SH-SY5Y (cell line): ENCODE measurements around the gene SAMD4B.

Experiments used
- GATA2 ChIP-seq: IDR thresholded peaks from 2 replicates; pipeline ENCODE4 v1.6.1; 2011; ENCODE audit warnings: mild to moderate bottlenecking, low read depth, low read length
- GATA3 ChIP-seq: IDR thresholded peaks from 2 replicates; pipeline ENCODE4 v1.6.1; 2011; ENCODE audit warnings: low read depth, mild to moderate bottlenecking, low read length, moderate library complexity

DNA sequence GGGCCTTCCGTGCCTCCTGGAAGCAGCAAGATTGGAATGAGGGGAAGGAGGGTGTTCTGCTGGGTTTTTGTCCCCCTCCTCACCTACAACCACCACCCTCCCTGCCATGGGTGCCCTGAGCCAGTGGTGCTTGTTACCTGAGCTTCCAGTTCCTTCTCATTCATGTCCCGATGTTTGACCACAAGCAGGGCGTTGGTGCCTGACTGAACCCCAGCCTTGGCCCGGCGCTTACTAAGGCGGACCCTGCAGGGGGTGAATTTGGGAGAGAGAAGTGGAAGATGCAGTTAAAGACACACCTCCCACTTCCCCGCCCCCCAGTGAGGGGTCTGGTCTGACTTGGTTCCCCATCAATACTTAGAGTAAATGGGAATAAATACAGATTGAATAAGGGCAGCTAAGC is 44.3 kb downstream of the SAMD4B start:
- TF ChIP-seq GATA2 = no peak
- TF ChIP-seq GATA3 = no peak
